Measurements from ENCODE around the gene DDAH1.

DNA sequence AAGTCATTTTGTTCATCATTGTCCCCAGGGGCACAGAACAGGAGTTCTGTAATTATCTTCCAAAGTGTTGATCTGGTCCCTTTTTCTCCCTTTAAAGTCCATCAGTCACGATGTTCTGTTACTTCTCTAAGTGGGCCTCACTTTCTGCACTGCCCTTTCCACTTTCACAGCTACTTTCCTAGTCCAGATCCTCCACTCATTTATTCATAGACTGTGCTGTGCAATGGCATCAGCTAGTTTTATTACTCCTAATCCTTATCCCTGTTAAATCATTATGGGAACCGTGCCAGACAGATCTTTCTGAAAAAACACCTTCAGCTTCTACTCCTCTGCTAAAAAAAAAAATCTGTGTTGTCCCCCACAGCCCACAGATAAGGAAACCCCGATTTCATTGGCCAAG is 124.5 kb downstream of the DDAH1 start:
- TF ChIP-seq, protein P1, sequence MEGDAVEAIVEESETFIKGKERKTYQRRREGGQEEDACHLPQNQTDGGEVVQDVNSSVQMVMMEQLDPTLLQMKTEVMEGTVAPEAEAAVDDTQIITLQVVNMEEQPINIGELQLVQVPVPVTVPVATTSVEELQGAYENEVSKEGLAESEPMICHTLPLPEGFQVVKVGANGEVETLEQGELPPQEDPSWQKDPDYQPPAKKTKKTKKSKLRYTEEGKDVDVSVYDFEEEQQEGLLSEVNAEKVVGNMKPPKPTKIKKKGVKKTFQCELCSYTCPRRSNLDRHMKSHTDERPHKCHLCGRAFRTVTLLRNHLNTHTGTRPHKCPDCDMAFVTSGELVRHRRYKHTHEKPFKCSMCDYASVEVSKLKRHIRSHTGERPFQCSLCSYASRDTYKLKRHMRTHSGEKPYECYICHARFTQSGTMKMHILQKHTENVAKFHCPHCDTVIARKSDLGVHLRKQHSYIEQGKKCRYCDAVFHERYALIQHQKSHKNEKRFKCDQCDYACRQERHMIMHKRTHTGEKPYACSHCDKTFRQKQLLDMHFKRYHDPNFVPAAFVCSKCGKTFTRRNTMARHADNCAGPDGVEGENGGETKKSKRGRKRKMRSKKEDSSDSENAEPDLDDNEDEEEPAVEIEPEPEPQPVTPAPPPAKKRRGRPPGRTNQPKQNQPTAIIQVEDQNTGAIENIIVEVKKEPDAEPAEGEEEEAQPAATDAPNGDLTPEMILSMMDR (conservative IDR thresholded peaks at IDR 0.05; ENCODE audit: low read depth, low read length): no peak
- TF ChIP-seq EZH2 (IDR thresholded peaks at IDR 0.05; ENCODE audit: low read length, unreplicated experiment) (no peak), EZH2phosphoT487 (IDR thresholded peaks at IDR 0.05; ENCODE audit: borderline replicate concordance, low read length) (no peak)

All from PC-3 (cell line).